NCI-H345 (cell line): Measurements from ENCODE around the gene ERC2.

Experiments
- DNase-seq: peaks from one replicate; lab custom pipeline; 2025; lab: John Stamatoyannopoulos, UW

The ERC2 gene

DNA sequence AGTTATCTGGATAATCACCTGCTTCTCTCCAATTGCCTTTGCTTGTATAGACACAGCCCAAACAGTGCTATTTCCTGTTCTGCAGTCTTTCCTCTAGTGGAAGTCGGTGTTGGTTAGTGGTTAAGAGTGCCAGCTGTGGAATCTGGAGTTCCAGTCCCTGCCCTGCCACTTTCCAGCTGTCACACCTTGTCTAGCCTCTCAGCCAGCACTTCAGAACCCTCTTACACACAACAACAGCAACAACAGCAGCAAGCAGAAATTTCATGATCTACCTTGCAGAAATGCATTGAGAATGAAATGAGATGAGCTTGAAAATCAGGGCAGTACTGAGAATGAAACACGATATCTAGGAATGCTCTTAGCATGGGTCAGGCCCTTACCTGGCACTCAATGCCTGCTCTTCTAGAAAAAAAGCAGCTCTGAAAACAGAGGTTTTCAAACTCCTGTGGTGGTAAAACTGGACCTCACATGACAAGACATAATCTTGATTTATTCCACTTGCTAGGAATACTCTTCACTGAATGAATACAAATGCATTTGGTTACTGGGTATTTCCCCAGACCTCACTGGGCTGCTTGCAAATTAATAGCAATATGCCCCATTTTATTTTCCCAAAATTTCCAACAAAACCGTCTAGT is 977.9 kb downstream of the ERC2 start:
- no peak for DNase-seq

DNA sequence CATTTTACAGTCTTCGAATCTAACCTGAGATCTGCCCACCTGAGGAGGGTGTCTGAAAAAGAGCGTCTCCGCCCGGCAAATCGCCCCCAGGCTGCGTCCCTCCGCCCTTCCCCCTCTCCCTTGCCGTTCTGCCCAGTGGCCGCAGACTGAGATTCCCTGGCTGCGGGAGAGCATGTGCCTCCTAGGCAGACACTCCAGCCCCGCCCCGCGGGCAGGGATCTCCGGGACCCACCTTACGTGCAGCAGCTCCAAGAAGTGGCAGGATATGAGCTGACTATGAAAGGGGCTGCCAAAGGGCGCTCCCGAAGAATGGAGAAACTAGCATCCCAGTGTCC is 978.5 kb downstream of the ERC2 start:
- no peak for DNase-seq

DNA sequence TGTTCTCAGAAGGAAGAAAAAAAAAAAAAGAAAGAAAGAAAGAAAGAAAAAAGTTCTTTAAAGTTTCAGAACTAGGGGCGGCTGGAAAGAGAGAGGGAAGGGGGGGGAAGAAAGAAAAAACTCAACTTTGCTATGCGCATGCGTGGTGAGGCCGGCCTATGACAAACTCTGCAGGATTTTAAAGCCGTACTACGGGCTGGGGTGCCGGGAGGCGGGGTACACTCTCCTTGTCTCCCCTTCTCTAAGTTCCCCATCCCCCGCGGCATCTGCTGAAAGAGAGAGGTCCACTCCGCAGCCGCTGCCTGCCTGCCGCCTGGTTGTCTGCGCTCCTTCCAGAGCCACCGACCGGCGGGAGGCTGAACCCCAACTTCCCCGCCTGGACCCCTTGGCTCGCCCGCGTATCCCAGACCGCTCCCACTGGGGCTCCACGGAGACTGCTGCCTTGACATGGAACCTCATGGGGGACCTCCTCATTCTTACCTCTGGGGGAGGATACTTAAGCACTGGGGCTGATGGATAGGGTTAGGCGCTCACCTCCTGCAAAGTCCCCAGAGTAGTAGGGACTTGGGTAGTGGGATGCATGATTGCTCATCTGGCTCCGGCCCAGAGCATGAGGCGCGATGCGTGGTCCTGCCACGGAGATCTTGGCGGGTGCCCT is 979.7 kb downstream of the ERC2 start:
- no peak for DNase-seq

DNA sequence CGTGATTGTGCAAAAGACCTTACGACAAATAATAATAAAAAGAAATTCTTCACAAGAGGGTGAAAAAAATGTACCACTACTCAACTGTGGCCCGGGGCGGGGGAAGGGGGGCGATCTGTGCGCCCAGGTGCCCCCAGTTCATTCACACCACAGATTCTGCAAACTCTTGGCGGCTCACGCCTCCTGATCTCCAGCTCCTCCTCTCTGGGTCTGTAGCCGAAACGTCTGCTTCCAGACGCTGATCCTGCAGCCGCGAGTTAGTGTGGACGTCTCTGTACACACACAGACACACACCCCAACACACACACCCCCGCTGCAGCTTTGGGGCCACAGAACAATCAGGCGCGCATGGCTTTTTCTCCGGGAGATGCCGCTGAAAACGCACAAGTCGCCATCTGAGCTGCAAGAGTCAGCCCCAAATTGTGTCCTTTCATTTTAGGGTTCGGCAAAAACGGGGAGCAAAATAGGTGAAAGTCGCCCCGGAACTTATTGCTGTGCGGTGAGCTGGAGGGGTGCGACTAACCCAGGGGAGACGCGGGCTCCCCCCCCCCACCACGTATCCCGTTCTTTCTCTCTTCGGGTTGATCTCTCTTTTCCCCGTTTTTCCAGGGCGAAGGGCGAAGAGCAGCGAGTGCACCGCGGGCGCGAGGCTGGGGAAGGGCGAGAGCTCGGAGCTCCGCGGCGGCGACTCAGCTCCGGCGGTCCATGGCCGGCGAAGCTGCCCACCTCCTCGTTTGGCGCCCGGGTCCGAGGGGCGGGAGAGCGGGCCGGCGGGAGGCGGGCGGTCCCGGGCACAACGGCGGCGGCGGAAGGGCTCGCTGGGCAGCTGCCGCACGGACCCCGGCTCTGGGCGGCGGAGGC is 980.7 kb downstream of the ERC2 start:
- peak; percentile 35 for DNase-seq

DNA sequence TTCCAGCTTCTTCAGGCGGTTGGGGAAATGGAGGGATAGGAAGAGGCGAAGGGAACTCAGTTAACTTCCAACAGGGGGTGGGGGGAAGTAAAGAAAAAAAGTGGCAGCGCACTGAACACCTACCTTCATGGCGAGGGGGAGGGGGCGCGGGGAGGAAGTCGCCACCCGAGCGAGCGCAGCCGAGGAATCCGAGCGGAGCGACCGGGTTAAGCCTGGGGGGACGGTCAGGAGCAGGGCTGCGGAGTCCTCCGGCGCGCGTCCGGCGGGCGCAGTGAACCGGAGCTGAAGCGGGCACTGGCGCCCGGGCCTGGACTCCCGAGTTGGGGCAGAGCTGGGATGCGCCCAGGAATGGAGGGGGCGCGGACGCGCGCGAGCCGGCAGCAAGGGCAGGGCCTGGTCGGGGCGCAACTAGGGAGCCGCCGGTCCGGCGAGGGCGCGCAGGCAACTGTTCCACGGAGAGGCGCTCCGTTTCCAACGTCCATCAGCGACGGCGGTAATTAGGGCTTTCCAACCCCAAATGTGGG is 981.3 kb downstream of the ERC2 start, which contains the start of gene WNT5A:
Gene WNT5A (minus strand): TSS at position 450 of the 524 bp plus-strand sequence. CDS start 321 bp downstream, at position 129.
- peak; percentile 36 for DNase-seq

DNA sequence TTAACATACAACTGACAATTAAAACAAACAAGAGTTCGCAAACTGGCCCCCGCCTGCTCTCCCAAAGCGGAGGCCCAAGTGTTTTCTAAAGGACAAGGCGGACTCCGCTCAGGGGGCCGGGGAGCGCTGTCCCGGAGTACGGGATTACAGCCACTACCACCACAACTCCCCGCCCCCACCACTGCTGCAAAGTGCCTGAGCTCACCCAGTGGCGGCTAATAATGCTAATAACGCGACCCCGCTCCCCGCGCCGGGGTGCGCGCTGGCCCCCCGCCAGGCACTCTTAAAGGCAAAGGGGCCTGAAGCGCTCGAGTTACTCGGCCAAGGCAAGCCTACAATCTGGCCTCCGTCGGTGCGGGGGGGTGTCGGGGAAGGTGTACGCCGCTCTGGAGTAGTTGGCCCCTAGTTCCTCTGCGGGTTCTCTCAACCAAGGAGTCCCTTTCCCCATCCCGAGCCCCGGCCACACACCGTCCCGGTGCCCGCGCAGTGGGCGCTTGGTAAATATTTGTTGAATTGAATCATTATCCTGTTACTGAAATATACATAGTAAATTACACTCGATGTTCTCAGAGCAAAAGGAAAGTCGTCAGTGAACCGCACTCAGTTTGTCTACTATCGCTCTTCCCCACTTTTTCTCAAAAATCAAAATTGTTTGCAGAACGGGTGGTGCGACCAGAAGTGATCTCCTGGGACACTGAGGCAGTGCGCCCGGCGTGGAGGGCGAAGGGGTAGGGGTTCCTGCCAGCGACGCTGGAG is 982.0 kb downstream of the ERC2 start:
- DNase-seq, result peak; percentile 9

DNA sequence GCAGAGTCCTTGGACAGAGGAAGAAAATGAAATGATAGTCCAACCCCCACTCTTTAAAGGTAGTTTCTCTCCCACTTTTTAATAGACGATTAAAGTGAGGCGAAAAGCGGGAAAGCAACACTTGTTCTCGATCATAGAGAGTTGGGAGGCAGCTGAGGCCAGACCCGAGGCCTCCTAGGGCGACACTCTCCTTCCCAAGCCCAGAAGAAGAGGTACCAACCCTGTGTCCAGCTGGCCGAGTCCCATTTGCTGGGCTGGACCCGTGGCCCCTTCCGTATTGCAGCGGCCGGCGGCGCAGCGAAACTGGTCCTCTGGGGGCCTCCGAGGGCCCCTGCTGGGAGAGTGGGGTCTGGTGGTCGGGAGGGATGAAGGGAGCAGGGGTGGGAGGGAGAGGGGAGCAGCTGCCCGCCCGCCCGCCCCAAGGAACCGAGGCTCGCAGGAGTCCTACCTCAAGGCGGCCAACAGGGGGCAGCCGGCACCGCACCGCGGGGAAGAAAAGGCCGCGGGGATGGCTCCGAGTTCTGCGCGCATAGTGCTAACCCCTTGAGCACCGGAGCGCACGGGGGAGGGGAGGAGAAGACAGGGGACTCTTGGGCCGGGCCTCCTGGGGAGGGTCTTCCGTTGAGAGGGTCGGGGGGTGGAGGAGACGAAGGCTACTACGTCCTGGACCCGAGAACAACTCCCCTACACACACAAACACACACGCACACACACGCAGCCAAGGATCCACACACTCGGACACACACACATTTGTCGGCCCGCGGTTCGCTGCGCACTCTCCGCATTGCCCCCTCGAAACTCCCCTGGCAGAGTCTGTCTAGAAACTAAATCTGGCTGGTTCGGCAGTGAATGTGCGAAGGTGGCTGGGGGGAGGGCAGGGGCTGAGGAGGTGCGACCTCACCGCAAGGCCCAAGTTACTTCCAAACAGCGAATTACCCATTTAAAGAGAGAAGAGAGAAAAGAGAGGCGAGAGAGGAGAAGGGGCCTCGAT is 983.2 kb downstream of the ERC2 start:
- peak; percentile 72 for DNase-seq

DNA sequence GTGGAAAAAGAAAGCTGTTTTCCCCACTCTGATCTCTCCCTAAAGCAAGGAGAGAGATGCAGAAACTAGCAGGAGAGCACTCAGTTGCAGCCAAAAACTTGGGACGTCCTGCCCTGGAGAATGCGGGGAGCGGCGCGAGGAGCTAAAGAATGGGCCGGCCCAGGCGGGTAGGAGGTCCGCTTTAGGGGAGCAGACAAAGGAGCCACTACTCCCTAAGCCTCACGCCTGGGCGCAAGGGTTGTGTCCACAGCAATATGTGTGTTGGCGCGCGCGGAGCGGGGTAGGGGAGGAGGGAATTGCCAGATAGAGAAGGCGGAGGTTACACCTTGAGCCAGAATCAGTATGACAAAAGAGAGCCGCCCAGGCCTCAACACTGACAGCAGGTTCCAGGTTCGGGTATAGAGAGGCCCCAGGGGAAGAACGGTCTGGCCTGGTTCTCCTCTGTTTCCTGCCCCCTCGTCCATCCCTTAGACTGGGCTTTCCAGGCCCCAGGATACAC is 984.0 kb downstream of the ERC2 start:
- DNase-seq, result no peak

DNA sequence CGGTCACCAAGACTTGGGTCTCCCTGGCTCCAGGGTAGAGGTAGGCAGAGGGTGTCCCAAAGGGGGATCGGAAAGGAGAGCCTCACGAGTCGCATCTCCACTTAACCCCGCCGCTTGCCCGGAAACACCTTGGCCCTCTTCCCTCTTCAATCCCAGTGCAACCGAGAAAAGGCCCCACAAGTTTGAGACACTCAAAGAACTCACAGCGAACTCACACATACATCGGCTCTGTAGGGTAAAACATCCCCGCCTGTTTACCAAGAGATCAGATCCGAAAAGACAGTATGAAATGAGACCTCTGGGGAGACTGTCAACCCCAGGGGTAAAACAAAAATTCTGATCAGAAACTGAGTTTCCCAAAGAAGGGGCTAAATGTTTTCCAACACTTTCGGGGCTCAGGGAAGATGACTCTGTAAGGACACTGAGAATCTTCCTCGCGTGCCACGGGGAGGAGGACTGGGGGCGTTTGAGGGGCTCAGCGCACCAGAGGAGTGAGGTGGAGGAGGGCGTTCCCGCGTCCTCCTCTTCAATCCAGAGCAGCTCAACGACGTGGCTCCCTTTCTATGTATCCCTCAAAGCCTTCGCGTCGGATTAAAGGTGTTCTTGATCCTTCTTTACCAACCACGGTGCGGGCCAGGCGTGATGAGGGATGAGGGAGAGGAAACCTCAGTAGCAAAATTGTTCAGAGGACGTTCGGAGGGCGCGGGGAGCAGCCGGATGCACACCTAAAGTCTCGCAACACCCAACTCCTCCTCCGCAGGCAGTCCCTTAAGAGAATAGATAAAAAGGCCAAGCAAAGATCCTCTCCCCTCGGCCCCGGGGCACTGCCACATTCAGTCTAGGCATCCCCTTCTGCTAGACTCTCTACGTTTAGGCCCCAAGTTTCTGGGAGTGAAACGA is 984.8 kb downstream of the ERC2 start:
- DNase-seq, result no peak

DNA sequence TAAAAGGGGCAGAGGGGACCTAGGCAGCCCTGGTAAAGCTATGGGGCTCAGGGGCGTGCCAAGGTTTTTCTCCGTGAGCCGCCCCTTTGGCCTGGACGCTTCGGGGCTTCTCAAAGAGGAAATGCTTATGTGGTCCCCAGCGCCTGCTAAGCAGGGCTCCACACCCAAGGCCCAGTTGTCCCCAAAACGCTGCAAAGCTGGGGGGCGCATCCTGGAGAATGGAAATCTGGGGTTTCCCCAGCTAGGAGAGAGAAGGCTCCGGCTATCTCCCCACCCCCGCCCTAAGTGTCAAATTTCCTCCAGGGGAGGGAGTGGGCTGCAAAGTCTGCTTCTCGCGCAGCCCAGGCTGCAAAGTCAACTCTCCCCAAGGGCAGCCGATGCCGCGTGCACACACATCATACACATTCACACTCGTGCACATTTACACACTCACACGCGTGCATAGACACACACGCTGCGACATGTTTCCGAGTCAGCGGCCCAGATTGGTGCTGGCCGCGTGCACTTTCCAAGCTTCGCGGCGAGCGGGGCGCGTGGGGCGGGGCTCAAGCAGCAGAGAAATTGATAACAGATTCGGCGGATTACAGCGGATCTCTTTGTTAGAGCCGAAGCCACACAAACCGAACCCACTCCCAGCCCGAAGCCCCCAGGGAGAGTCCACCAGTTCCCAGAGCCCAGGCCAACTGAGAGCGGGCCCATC is 985.6 kb downstream of the ERC2 start:
- no peak for DNase-seq

DNA sequence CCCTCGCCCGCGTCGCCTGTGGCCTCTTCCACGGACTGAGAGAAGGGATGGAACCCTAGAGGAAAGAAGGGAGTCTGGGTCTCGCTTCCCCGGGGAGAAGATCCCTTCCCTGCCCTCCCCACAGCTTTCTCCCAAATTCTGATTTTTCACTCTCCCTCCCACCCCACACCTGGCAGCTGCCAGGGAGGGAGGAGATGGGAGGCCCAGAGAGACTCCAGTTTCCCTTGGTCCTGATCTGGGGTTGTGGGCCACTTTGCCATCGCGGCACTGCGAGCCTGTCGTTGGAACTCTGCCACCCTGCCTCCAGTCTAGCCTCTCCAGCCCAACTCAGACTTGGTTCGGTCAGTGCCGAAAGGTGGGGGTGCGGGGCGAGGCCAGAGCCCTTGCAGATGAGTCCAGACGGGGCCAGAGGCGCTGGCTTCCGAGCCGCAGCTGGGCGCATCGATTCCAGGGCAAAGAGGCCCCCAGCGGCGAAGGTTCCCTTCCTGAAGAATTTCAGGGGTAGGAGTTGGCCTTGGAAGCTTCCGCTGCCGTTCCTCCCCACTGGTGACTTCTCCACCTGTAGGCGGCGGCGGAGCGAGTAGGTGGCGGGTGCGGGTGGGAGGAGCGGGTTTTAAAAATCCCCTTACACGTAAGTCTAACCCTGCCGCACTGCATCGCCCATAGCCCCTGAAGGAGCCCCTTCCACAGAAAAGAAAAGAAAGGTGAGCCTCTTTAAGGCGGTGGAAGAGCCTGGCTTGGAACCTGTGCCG is 986.3 kb downstream of the ERC2 start:
- DNase-seq, result no peak

DNA sequence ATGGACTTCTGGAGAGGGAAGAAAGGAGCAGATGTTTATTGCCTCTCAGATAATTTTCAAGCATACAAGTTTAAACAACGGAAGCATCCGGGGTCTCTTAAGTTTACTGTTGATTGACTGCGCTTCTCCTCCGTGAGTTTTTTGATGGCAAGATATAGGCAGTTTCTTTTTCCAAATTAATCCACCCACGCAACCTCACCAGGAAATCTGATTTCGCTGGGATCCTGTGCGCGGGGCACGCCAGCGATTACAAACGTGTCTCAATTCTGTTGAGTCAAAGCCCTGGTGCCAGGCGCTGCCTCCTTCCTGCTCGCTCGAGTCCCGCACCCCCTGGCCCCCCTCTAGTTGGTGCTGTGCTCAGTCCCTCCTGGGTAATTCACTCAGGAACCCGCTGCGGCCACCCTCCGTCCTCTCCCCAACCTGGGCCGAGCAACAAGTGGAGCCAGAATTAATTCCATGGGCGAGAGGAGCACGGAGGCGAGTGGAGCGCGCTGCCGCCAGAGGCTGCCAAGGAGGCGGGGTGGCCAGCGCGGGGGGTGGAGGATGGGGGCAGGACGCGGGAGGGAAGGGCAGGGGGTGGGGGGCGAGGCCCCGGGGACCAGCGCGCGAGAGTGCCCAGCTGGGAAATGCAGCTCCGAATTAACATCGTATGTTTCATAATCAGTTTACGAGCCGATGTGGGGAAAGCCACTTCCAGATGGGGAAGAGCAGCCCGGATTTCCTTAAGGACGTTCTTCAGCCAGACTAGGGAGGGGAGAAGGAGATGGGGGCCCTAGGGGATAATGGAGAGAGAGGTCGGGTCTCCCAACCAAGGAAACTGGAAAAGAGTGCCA is 987.1 kb downstream of the ERC2 start:
- DNase-seq, result no peak

DNA sequence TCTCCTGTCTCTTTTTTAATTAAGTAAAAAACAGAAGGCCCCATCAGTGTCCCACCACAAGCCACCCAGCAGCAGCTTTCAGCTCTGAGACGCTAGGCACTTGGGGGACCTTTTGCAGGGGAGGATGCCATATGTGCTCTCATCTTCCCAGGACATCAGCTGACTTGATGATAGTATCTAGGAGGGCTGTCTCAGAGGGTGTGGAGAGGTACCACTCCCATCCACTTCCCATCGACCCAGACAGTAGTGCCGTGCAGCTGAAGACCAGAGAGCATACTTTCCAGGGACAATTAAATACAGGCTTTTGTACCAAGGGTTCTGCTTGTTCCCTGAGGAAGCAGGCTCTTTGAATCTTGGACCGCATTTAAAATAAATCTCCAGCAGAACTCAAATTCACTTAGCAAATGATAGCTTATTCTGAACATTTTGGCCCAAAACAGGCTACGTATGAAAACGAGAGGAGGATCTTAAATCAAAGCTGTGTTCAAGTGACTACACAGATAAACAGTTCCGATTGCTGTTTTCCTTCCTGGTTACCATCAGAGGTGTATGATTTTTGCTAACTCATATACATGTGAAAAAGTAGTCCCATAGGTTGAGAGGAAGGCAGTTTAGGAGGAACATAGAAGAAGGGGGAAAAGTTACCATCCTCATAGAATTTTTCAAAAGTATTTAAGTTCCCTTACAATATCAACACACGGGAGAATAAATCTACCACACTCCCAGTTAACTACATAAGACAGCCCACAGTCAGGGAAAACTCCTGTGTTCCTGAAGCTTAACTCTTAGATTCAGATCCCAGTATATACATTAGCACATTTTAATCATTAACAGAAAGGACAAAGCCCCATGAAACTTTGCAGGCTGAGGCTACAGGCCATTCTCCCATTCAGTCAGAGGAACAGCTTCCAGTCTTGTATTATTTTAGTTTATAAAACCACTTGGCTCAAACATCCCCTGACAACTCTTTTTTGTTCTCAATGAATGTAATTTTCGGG is 990.7 kb downstream of the ERC2 start:
- no peak for DNase-seq

DNA sequence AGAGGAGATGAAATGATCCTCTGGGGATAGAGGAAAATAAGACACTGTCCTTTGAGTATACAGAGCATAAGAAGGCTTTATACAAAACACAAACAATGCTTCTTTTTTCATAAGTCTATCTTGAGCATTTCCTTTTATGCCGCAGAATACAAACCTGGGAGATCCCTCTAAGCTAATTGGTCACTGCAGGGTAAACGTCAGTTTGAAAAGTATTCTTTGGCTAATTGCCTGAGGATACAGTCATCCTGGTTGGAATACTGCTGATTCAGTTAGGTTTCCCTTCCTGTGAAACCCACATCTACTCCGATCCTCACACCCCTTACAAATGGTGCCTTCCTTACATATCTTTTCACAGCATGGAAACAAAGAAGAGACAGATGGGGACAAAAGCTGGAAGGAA is 991.8 kb downstream of the ERC2 start:
- DNase-seq, result no peak

DNA sequence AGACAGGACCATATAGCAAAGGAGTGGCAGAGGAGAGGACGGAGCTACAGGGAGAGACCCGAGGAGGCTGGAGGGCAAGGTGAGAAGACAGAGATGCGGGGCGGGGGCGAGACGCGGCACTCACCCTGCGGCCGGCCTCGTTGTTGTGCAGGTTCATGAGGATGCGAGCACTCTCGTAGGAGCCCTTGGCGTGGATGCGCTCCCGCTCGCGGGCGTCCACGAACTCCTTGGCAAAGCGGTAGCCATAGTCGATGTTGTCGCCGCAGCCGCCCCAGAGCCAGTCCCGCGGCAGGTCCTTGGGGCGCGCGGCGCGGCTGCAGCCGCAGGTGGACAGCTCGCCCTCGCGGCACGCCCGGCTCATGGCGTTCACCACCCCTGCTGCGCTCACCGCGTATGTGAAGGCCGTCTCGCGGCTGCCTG is 994.0 kb downstream of the ERC2 start:
- no peak for DNase-seq

DNA sequence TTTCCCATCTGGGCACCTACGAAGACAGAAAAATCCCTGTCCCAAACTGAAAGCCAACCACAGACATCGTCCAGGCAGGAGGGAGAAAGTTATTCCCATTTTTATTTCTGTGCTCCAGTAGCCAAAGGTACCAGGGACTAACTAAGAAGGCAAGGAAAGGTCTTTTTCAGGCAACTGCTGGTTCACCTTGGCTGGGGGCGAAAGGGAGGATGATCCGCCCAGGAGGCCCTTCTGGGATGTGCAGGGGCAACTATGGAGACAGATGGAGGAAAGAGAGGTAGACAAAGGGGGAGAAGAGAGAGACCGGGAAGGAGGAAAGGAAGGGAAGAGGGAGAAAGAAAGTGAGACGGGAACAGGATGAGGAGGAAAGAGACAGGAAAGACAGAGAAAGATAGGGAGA is 994.5 kb downstream of the ERC2 start:
- DNase-seq, result no peak
